Erythroblast (primary cell): Measurements from ENCODE around the gene GAL3ST1.

Source experiments
- GATA1 ChIP-seq: IDR thresholded peaks from 2 replicates; pipeline ENCODE4 v1.6.1; 2011; ENCODE audit warnings: low read depth, mild to moderate bottlenecking, control low read depth, low read length, moderate library complexity
- POLR2A ChIP-seq: IDR thresholded peaks from 2 replicates; pipeline ENCODE4 v1.6.1; 2011; ENCODE audit warnings: mild to moderate bottlenecking, low read length

DNA sequence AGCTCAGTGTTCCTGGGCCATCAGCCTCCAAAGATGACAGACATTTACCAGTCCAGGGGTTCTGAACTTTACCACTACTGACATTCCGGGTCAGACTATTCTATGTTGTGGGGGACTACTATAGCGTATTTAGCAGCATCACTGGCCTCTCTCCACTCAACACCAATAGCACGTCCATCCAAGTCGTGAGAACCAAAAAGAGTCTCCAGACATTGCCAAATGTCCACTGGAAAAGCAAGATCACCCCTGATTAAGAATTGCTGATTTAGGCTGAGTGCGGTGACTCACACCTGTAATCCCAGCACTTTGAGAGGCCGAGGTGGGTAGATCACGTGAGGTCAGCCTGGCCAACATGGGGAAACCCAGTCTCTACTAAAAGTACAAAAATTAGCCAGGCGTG, 11.9 kb upstream of the GAL3ST1 start:
- TF ChIP-seq POLR2A (no peak), GATA1 (no peak)
